Type B pancreatic cell (in vitro differentiated cells): ENCODE data around the gene CRMP1. TPM values are rescaled to one million over a fixed set of nuclear protein-coding genes. Genes with fewer than 3 reads are reported as not detected.

ENCODE experiments used
- DNase-seq: peaks from one replicate; pipeline ENCODE4 v3.0.0; 2021; ENCODE audit warnings: mixed read lengths; ENCODE audit not compliant: unreplicated experiment; ENCODE audit errors: extremely low spot score
- H3K27ac Mint-ChIP-seq: 2 replicates; pipeline ENCODE4 v1.8.0; 2021; ENCODE audit warnings: mild to moderate bottlenecking, mixed read lengths
- H3K27me3 Mint-ChIP-seq: 2 replicates; pipeline ENCODE4 v1.8.0; 2021; ENCODE audit warnings: mixed read lengths
- H3K36me3 Mint-ChIP-seq: 2 replicates; pipeline ENCODE4 v1.8.0; 2021; ENCODE audit warnings: mixed read lengths
- H3K4me1 Mint-ChIP-seq: one replicate; pipeline ENCODE4 v1.8.0; 2021; ENCODE audit warnings: mixed read lengths; ENCODE audit not compliant: unreplicated experiment
- H3K4me3 Mint-ChIP-seq: 2 replicates; pipeline ENCODE4 v1.8.0; 2021; ENCODE audit warnings: mild to moderate bottlenecking, mixed read lengths
- H3K9me3 Mint-ChIP-seq: 2 replicates; pipeline ENCODE4 v1.8.0; 2021; ENCODE audit warnings: mixed read lengths
- long read RNA-seq: library from polyadenylated mRNA; unstranded; transcript quantifications from one replicate; pipeline ENCODE4 v2.0.0, GENCODE V29; 2020
- total RNA-seq: library from RNA; stranded (reverse); gene quantifications from 2 replicates; pipeline ENCODE4 v1.2.1, GENCODE V29; 2021; ENCODE audit warnings: low replicate concordance
- TF ChIP-seq, protein P1 (sequence below): fragments of 200-600 bp; sonication (generic); conservative IDR thresholded peaks from 2 replicates; pipeline ENCODE4 v1.5.0; 2021; ENCODE audit warnings: antibody characterized with exemption, mild to moderate bottlenecking

CRMP1 gene
- 13.2 and 40.4 TPM in 2 replicates for total RNA-seq
- long read RNA-seq, partial matches to known transcripts = 1 of 14 reads
- long read RNA-seq, other reads (novel, unspliced or antisense) = 6 of 14 reads

- DNase-seq = no peak
Observed at GRCh38 chr4:5893004-5893580, at the start of gene CRMP1. Gene CRMP1, minus strand, starts transcription at chr4:5893086. Its CDS starts 117 bp downstream, at chr4:5892969.

GRCh38 chr4:5941601-5942000, 48.7 kb upstream of the CRMP1 start:
- Mint-ChIP-seq H3K27ac (no peak overlapping the region), H3K9me3 (peaks cover 6% of the 10 kb centered on the region), H3K4me3 (no peak overlapping the region)

More at GRCh38 chr4:5893004-5893580, at the start of gene CRMP1:
- Mint-ChIP-seq H3K27me3 (peaks cover 86% of the 10 kb centered on the region), H3K9me3 (peaks cover 5% of the 10 kb centered on the region), H3K4me1 (peaks cover 4% of the 10 kb centered on the region), H3K27ac (no peak within 1 kb of the TSS), H3K36me3 (no peaks in the 10 kb centered on the region), H3K4me3 (peak within 1 kb of the TSS; percentile 80)
- TF ChIP-seq, protein P1, sequence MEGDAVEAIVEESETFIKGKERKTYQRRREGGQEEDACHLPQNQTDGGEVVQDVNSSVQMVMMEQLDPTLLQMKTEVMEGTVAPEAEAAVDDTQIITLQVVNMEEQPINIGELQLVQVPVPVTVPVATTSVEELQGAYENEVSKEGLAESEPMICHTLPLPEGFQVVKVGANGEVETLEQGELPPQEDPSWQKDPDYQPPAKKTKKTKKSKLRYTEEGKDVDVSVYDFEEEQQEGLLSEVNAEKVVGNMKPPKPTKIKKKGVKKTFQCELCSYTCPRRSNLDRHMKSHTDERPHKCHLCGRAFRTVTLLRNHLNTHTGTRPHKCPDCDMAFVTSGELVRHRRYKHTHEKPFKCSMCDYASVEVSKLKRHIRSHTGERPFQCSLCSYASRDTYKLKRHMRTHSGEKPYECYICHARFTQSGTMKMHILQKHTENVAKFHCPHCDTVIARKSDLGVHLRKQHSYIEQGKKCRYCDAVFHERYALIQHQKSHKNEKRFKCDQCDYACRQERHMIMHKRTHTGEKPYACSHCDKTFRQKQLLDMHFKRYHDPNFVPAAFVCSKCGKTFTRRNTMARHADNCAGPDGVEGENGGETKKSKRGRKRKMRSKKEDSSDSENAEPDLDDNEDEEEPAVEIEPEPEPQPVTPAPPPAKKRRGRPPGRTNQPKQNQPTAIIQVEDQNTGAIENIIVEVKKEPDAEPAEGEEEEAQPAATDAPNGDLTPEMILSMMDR = no peak

DNA sequence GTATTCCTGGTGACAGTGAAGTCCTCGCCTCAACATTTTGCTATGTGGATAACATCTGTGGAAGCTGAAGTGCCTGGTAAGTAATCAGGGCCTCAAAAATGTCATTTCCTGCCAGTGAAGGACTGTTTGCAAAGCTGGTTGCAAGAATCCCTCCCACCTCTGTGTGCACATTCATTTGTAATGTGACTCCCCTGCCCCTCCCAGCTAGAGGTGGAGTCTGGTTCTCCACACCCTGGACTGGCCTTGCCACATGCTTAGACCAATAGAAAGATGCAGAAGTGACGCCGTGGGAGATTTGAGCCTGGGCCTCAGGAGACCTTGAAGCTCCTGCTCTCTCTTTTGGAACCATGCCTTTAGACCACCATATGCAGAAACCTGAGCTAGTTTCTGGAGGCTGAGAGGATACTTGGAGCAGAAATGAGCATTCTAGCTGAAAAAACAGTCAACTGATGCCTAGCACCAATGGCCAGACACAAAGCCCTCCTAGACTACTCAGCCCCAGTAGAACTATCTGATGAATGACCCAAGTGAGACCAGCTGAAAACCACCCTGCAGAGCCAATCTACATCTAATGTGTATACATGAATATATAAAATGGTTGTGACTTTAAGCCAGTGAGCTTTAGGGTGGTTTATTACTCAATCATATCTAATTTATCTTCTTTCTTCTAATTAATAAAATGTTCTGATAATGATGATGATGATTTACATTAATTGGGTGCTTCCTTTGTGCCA, 47.8 kb upstream of the CRMP1 start:
- H3K4me1 Mint-ChIP-seq = peaks cover 13% of the 10 kb centered on the region
- H3K9me3 Mint-ChIP-seq = peaks cover 6% of the 10 kb centered on the region
- peaks cover 26% of the 10 kb centered on the region for H3K27me3 Mint-ChIP-seq
- H3K36me3 Mint-ChIP-seq = peaks cover 4% of the 10 kb centered on the region
- no peak overlapping the region for H3K4me3 Mint-ChIP-seq
- no peak for DNase-seq
- TF ChIP-seq, protein P1 = no peak
- H3K27ac Mint-ChIP-seq = no peak overlapping the region

More at GRCh38 chr4:5941601-5942000, 48.7 kb upstream of the CRMP1 start:
- H3K27me3 Mint-ChIP-seq = peaks cover 24% of the 10 kb centered on the region
- TF ChIP-seq, protein P1 = no peak
- peaks cover 13% of the 10 kb centered on the region for H3K4me1 Mint-ChIP-seq
- H3K36me3 Mint-ChIP-seq = peaks cover 4% of the 10 kb centered on the region
- DNase-seq = no peak

- no peaks in the 10 kb centered on the region for H3K36me3 Mint-ChIP-seq
- peaks cover 4% of the 10 kb centered on the region for H3K4me1 Mint-ChIP-seq
- H3K9me3 Mint-ChIP-seq = no peaks in the 10 kb centered on the region
- no peak for DNase-seq
- H3K27me3 Mint-ChIP-seq = peaks cover 56% of the 10 kb centered on the region
- H3K4me3 Mint-ChIP-seq = no peak overlapping the region
- H3K27ac Mint-ChIP-seq = no peak overlapping the region
- TF ChIP-seq, protein P1 = no peak
Observed at GRCh38 chr4:5933996-5934831, 41.3 kb upstream of the CRMP1 start.

GRCh38 chr4:5933116-5933515, 40.2 kb upstream of the CRMP1 start:
- H3K9me3 Mint-ChIP-seq = no peaks in the 10 kb centered on the region
- DNase-seq = no peak
- no peak overlapping the region for H3K27ac Mint-ChIP-seq
- no peak overlapping the region for H3K4me3 Mint-ChIP-seq
- no peaks in the 10 kb centered on the region for H3K36me3 Mint-ChIP-seq
- TF ChIP-seq, protein P1 = no peak
- peaks cover 4% of the 10 kb centered on the region for H3K4me1 Mint-ChIP-seq
- H3K27me3 Mint-ChIP-seq = peaks cover 65% of the 10 kb centered on the region
